GM12878 (cell line): Measurements from ENCODE around the gene ATP6V1C2. TPM values are rescaled to one million over a fixed set of nuclear protein-coding genes. Genes with fewer than 3 reads are reported as not detected.

ENCODE experiments used
- ATAC-seq: fragments of 200-7000 bp; cut with Tn5 transposase; 3 replicates; pipeline ENCODE4 v1.9.1; 2020; ENCODE audit warnings: mild to moderate bottlenecking, moderate library complexity
- BruUV-seq: library from RNA; stranded (reverse); fragments of 400-500 nt; replicated peaks from 2 replicates; lab custom pipeline; 2021; lab: Mats Ljungman, UMichigan
- CTCF ChIA-PET: fragments of 300-600 bp; sonication (Branson Sonifier 250); formaldehyde crosslinking; extraction: SDS; loops from one replicate; lab custom pipeline; 2021; ENCODE audit warnings: inconsistent platforms; lab: Yijun Ruan, JAX
- POLR2A ChIA-PET: fragments of 350-600 bp; formaldehyde crosslinking; extraction: SDS; loops from one replicate; lab custom pipeline; 2021; ENCODE audit warnings: inconsistent platforms; lab: Charles Lee
- RAD21 ChIA-PET: fragments of 300-600 bp; sonication (Branson Sonifier 250); formaldehyde crosslinking; loops from one replicate; lab custom pipeline; 2023; ENCODE audit warnings: antibody characterized with exemption; ENCODE audit not compliant: unreplicated experiment; lab: Charles Lee
- SMC1A ChIA-PET: fragments of 300-600 bp; sonication (Branson Sonifier 250); formaldehyde crosslinking; loops from one replicate; lab custom pipeline; 2023; ENCODE audit not compliant: unreplicated experiment, uncharacterized antibody; lab: Charles Lee
- DNase-seq: peaks from one replicate; pipeline ENCODE4 v3.0.0-alpha.2; 2011; ENCODE audit warnings: low read depth, low spot score
- FAIRE-seq: peaks from 3 replicates; lab custom pipeline; 2011; peaks lifted over from hg19 to GRCh38; lab: Jason Lieb, UNC
- H2AFZ ChIP-seq: 2 replicates; pipeline ENCODE4 v1.6.0; 2011; ENCODE audit warnings: low read depth, low read length, control low read depth; ENCODE audit not compliant: control insufficient read depth
- H3K27ac ChIP-seq: 2 replicates; pipeline ENCODE4 v1.5.1; 2011; ENCODE audit warnings: control low read depth; ENCODE audit not compliant: control insufficient read depth, insufficient read depth
- H3K27me3 ChIP-seq, 2 experiments: replicated peaks in 1 of 2; 2 replicates each; pipeline versions ENCODE4 v1.6.0 to v1.6.1; 2011; ENCODE audit warnings: low read length in 1 of 2; ENCODE audit not compliant: control insufficient read depth in 2 of 2, insufficient read depth in 2 of 2
- H3K36me3 ChIP-seq, 2 experiments: 2 replicates each; pipeline ENCODE4 v1.5.1; 2011; ENCODE audit warnings: low read length in 1 of 2; ENCODE audit not compliant: control insufficient read depth in 2 of 2, insufficient read depth in 2 of 2
- H3K4me1 ChIP-seq: 2 replicates; pipeline ENCODE4 v1.6.1; 2011; ENCODE audit warnings: mild to moderate bottlenecking, low read length, moderate library complexity, mixed read lengths; ENCODE audit not compliant: control insufficient read depth, insufficient read depth
- H3K4me2 ChIP-seq: 2 replicates; pipeline ENCODE4 v1.6.0; 2011; ENCODE audit warnings: control low read depth; ENCODE audit not compliant: control insufficient read depth, insufficient read depth
- H3K4me3 ChIP-seq: fragments of 200-600 bp; sonication (generic); 2 replicates; pipeline ENCODE4 v1.5.1; 2016
- H3K79me2 ChIP-seq: 2 replicates; pipeline ENCODE4 v1.6.0; 2011; ENCODE audit warnings: low read length; ENCODE audit not compliant: control insufficient read depth, insufficient read depth
- H3K9ac ChIP-seq: 2 replicates; pipeline ENCODE4 v1.8.0; 2011; ENCODE audit warnings: low read length, control low read depth, mixed read lengths; ENCODE audit not compliant: control insufficient read depth, insufficient read depth
- H3K9me3 ChIP-seq: replicated peaks from 3 replicates; pipeline ENCODE4 v1.5.1; 2011; ENCODE audit warnings: mild to moderate bottlenecking, low read length; ENCODE audit not compliant: control insufficient read depth, insufficient read depth
- H4K20me1 ChIP-seq: 2 replicates; pipeline ENCODE4 v1.6.0; 2011; ENCODE audit not compliant: control insufficient read depth, insufficient read depth
- ATF2 ChIP-seq: IDR thresholded peaks from 2 replicates; pipeline ENCODE4 v1.6.1; 2012; ENCODE audit warnings: low read length, inconsistent platforms
- ATF3 ChIP-seq: IDR thresholded peaks from 2 replicates; pipeline ENCODE4 v1.6.1; 2011; ENCODE audit warnings: low read depth, mild to moderate bottlenecking, low read length, moderate library complexity, borderline replicate concordance; ENCODE audit errors: extremely low read depth
- BACH1 ChIP-seq: fragments of 450-650 bp; IDR thresholded peaks from 2 replicates; pipeline ENCODE4 v1.6.1; 2017; ENCODE audit warnings: mild to moderate bottlenecking, borderline replicate concordance
- CHD2 ChIP-seq: IDR thresholded peaks from 2 replicates; pipeline ENCODE4 v1.6.1; 2011; ENCODE audit warnings: low read depth, low read length, improper control_type of control experiment, borderline replicate concordance
- CREB1 ChIP-seq: IDR thresholded peaks from 2 replicates; pipeline ENCODE4 v1.6.1; 2012; ENCODE audit warnings: low read depth, mild to moderate bottlenecking, inconsistent platforms
- CREM ChIP-seq: IDR thresholded peaks from 2 replicates; pipeline ENCODE4 v1.6.1; 2014; ENCODE audit warnings: antibody characterized with exemption, low read depth
- E4F1 ChIP-seq: fragments of 450-650 bp; IDR thresholded peaks from 2 replicates; pipeline ENCODE4 v1.6.1; 2018; ENCODE audit warnings: borderline replicate concordance, mild to moderate bottlenecking; ENCODE audit not compliant: partially characterized antibody
- HDAC6 ChIP-seq: fragments of 200-600 bp; sonication (generic); IDR thresholded peaks from one replicate; pipeline ENCODE4 v1.8.0; 2017; ENCODE audit warnings: antibody characterized with exemption; ENCODE audit not compliant: unreplicated experiment
- JUNB ChIP-seq: IDR thresholded peaks from 2 replicates; pipeline ENCODE4 v1.6.1; 2016; ENCODE audit warnings: antibody characterized with exemption, mild to moderate bottlenecking
- MEF2A ChIP-seq: IDR thresholded peaks from 2 replicates; pipeline ENCODE4 v1.6.1; 2011; ENCODE audit warnings: low read depth, mild to moderate bottlenecking, low read length, moderate library complexity; ENCODE audit not compliant: insufficient read depth
- NFIC ChIP-seq: IDR thresholded peaks from 2 replicates; pipeline ENCODE4 v1.6.1; 2012; ENCODE audit warnings: low read depth, mild to moderate bottlenecking, inconsistent platforms, low read length, moderate library complexity
- NFYB ChIP-seq: IDR thresholded peaks from 2 replicates; pipeline ENCODE4 v1.6.1; 2011; ENCODE audit warnings: low read depth, mild to moderate bottlenecking, low read length, improper control_type of control experiment, moderate library complexity; ENCODE audit not compliant: insufficient read depth
- NR2C1 ChIP-seq: fragments of 450-650 bp; IDR thresholded peaks from 2 replicates; pipeline ENCODE4 v1.6.1; 2017; ENCODE audit warnings: antibody characterized with exemption, mild to moderate bottlenecking, moderate library complexity
- RUNX3 ChIP-seq: IDR thresholded peaks from 2 replicates; pipeline ENCODE4 v1.6.1; 2012; ENCODE audit warnings: low read length, inconsistent platforms
- TAF1 ChIP-seq: IDR thresholded peaks from 2 replicates; pipeline ENCODE4 v1.6.1; 2011; ENCODE audit warnings: mild to moderate bottlenecking, low read depth, low read length, borderline replicate concordance
- TCF7 ChIP-seq: IDR thresholded peaks from 2 replicates; pipeline ENCODE4 v1.6.1; 2014; ENCODE audit warnings: antibody characterized with exemption, borderline replicate concordance
- YY1 ChIP-seq: IDR thresholded peaks from 2 replicates; pipeline ENCODE4 v1.6.1; 2011; ENCODE audit warnings: low read depth, mild to moderate bottlenecking, low read length
- ZBED1 ChIP-seq: IDR thresholded peaks from 2 replicates; pipeline ENCODE4 v1.6.1; 2016; ENCODE audit warnings: borderline replicate concordance
- ZSCAN29 ChIP-seq: fragments of 450-650 bp; IDR thresholded peaks from 2 replicates; pipeline ENCODE4 v1.6.1; 2017; ENCODE audit warnings: mild to moderate bottlenecking, moderate library complexity
- WGBS: methylation state at CpG from one replicate; pipeline ENCODE4 v1.1.6; 2016; ENCODE audit warnings: low lambda C conversion rate; ENCODE audit not compliant: insufficient replicate concordance, insufficient coverage; ENCODE audit errors: missing lambda C conversion rate; 5-methylcytosine and 5-hydroxymethylcytosine counted together
- in situ Hi-C: fragments of 300-500 bp; cut with MboI; formaldehyde crosslinking; loops from 9 replicates; pipeline ENCODE4 v1.14.3; 2018; ENCODE audit warnings: mixed read lengths
- intact Hi-C: fragments of 100-400 bp; cut with micrococcal nuclease; formaldehyde crosslinking; loops from one replicate; pipeline ENCODE4 v1.14.2; 2022; ENCODE audit not compliant: unreplicated experiment
- polyA plus RNA-seq, 11 experiments: library from polyadenylated mRNA; depleted of rRNA in 4 of 11; unstranded in 6 of 11; stranded (reverse) in 5 of 11; fragments of >200 nt; fragmentation: Nextera tagmentation in 4 of 11; fragmentation: Illumina TruSeq in 1 of 11; extraction: Ambion mirVana in 4 of 11; extraction: Trizol in 1 of 11; gene quantifications; 1 replicate in 1 of 11; 2 replicates in 10 of 11; pipeline versions ENCODE4 v1.2.1 to v1.2.3, GENCODE V29; 2011 to 2016; ENCODE audit warnings: inconsistent platforms in 2 of 11, missing spikeins in 2 of 11, low read depth in 1 of 11
- total RNA-seq, 4 experiments: library from RNA; depleted of rRNA in 3 of 4; stranded (reverse); fragments of >200 nt in 3 of 4; fragmentation: Illumina TruSeq in 1 of 4; extraction: Trizol in 1 of 4; gene quantifications; 2 replicates each; pipeline versions ENCODE4 v1.2.1 to v1.2.3, GENCODE V29; 2013 to 2021

Gene ATP6V1C2
- total and polyA plus RNA-seq, 10 of the 15 experiments (the other 5 are each of a cell fraction or from before 2014, with no cell fraction given), result 0.04 to 1.5 (median 0.24) TPM; not detected in 1

- intact Hi-C loops (loop anchor here (2.0 kb wide), 1 partner anchor 19 kb away; no protein-coding TSS in a partner anchor), in situ Hi-C loops (no loop called here)
- Histone ChIP-seq H3K27ac (peak overlapping the region; percentile 43), H2AFZ (no peak overlapping the region), H3K36me3 (peaks cover 16 to 53% of the 10 kb centered on the region in 2 experiments), H3K4me2 (0 out of 2 replicates have a peak overlapping the region, but pooled peaks have one; percentile 35), H3K4me1 (peaks cover 28% of the 10 kb centered on the region), H3K4me3 (no peak overlapping the region), H3K9ac (no peak overlapping the region), H3K27me3 (no peaks in the 10 kb centered on the region), H4K20me1 (0 out of 2 replicates have a peak, but pooled peaks cover 4% of the 10 kb centered on the region), H3K79me2 (peaks cover 4% of the 10 kb centered on the region)
- SMC1A ChIA-PET, result interaction anchor here (0.6 to 1.6 kb wide), 5 partner anchors 10 to 1828 kb away, joined by 3 to 4 read pairs (median 3); no protein-coding TSS in a partner anchor
- FAIRE-seq (no peak), DNase-seq (no peak), ATAC-seq (peak; percentile 73)
- POLR2A ChIA-PET, result interaction anchor here (0.6 to 2.2 kb wide), 3 partner anchors 10 to 88 kb away, joined by 3 to 7 read pairs (median 4); partner anchors contain the start of gene PDIA6
- TF ChIP-seq CREM (0 out of 2 replicates have a peak, but pooled peaks have one; percentile 10), TAF1 (no peak), NR2C1 (no peak), ZSCAN29 (no peak), TCF7 (0 out of 2 replicates have a peak, but pooled peaks have one; percentile 23), CHD2 (no peak), MEF2A (peak; percentile 85; the same call in 1 of the 2 replicates), ATF2 (peak; percentile 82), E4F1 (no peak), NFIC (0 out of 2 replicates have a peak, but pooled peaks have one; percentile 48), CREB1 (0 out of 2 replicates have a peak, but pooled peaks have one; percentile 33), BACH1 (no peak), HDAC6 (no peak), RUNX3 (peak; percentile 76; the same call in 1 of the 2 replicates), NFYB (no peak), JUNB (peak; percentile 74), YY1 (no peak), ATF3 (no peak), ZBED1 (peak; percentile 56; the same call in 1 of the 2 replicates)
- TF ChIP-seq, all 136 proteins: peak for 9
- 2% methylated on average over 2 of the region's 2 CpGs for WGBS
- ChIA-PET RAD21 (interaction anchor here (1.3 kb wide), 2 partner anchors 10 to 40 kb away, joined by 3 read pairs; no protein-coding TSS in a partner anchor), CTCF (interaction anchor here (0.7 to 1.9 kb wide), 5 partner anchors 9 to 40 kb away, joined by 3 to 7 read pairs (median 3); no protein-coding TSS in a partner anchor)
- H3K9me3 ChIP-seq, result no peaks in the 10 kb centered on the region
- BruUV-seq, result no TSS peak
These were observed 70.7 kb downstream of the ATP6V1C2 start for GRCh38 chr2:10792001-10792634.
